ENCODE measurements around the gene SCP2. TPM values are rescaled to one million over a fixed set of nuclear protein-coding genes. Genes with fewer than 3 reads are reported as not detected.

SCP2 gene
- polyA plus RNA-seq, 2 of the 4 experiments (the other 2 are of a cell fraction) = 79.0 to 124 TPM

- ATAC-seq = no peak
Measured at GRCh38 chr1:53046930-53047329, 119.9 kb downstream of the SCP2 start.

GRCh38 chr1:53047737-53048736 is 121.0 kb downstream of the SCP2 start:
- POLR2A ChIA-PET = no interaction called here
- Histone ChIP-seq H3K27ac (no peak overlapping the region), H3K9me3 (no peaks in the 10 kb centered on the region), H3K4me1 (peaks cover 6% of the 10 kb centered on the region; the same call in 1 of the 3 replicates), H3K4me3 (no peak overlapping the region), H3K4me2 (no peak overlapping the region)
- ATAC-seq (no peak), DNase-seq (ENCODE audit: low read depth in 1 of 2, low spot score in 1 of 2) (no peak), FAIRE-seq (no peak)
- CTCF ChIA-PET = interaction anchor here (0.9 kb wide), 2 partner anchors 19 to 59 kb away, joined by 3 to 4 read pairs; no protein-coding TSS in a partner anchor
- TF ChIP-seq RNF2 (IDR thresholded peaks at IDR 0.05; ENCODE audit: borderline replicate concordance, low read depth) (no peak), BCL3 (IDR thresholded peaks at IDR 0.05) (no peak), FOSL2 (IDR thresholded peaks at IDR 0.05) (no peak), FOSL2 (CRISPR knock-in tag; IDR thresholded peaks at IDR 0.05) (no peak), KDM5A (IDR thresholded peaks at IDR 0.05) (no peak), ZSCAN20 (CRISPR knock-in tag; IDR thresholded peaks at IDR 0.05) (no peak), ZNF302 (CRISPR knock-in tag; IDR thresholded peaks at IDR 0.05) (no peak), KDM1A (IDR thresholded peaks at IDR 0.05; ENCODE audit: low read depth) (no peak), SREBF2 (IDR thresholded peaks at IDR 0.05) (no peak), NR3C1 (IDR thresholded peaks at IDR 0.05) (no peak), CHD2 (IDR thresholded peaks at IDR 0.05; ENCODE audit: low read length, partially characterized antibody) (no peak), CEBPB (IDR thresholded peaks at IDR 0.05) (no peak), POLR2AphosphoS2 (conservative IDR thresholded peaks at IDR 0.05; ENCODE audit: low read length) (no peak), GATA3 (IDR thresholded peaks at IDR 0.05; ENCODE audit: borderline replicate concordance) (no peak), MAX (IDR thresholded peaks at IDR 0.05) (no peak), POLR2A (IDR thresholded peaks at IDR 0.05; ENCODE audit: low read length) (no peak), FOSB (CRISPR knock-in tag; IDR thresholded peaks at IDR 0.05) (no peak), ZC3H11A (IDR thresholded peaks at IDR 0.05) (no peak), E2F6 (IDR thresholded peaks at IDR 0.05; ENCODE audit: borderline replicate concordance, low read depth) (no peak)
- TF ChIP-seq, protein P1, sequence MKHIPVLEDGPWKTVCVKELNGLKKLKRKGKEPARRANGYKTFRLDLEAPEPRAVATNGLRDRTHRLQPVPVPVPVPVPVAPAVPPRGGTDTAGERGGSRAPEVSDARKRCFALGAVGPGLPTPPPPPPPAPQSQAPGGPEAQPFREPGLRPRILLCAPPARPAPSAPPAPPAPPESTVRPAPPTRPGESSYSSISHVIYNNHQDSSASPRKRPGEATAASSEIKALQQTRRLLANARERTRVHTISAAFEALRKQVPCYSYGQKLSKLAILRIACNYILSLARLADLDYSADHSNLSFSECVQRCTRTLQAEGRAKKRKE (CRISPR knock-in tag; IDR thresholded peaks at IDR 0.05; ENCODE audit: low read depth) = no peak
- TF ChIP-seq, protein P2, sequence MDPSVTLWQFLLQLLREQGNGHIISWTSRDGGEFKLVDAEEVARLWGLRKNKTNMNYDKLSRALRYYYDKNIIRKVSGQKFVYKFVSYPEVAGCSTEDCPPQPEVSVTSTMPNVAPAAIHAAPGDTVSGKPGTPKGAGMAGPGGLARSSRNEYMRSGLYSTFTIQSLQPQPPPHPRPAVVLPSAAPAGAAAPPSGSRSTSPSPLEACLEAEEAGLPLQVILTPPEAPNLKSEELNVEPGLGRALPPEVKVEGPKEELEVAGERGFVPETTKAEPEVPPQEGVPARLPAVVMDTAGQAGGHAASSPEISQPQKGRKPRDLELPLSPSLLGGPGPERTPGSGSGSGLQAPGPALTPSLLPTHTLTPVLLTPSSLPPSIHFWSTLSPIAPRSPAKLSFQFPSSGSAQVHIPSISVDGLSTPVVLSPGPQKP (IDR thresholded peaks at IDR 0.05; ENCODE audit: low read depth, low read length) = no peak
- 68% methylated on average over 5 of the region's 5 CpGs for WGBS (ENCODE audit: missing lambda C conversion rate)

More at GRCh38 chr1:53046930-53047329, 119.9 kb downstream of the SCP2 start:
- WGBS (ENCODE audit: missing lambda C conversion rate) = 56% methylated on average over 2 of the region's 2 CpGs
- DNase-seq (ENCODE audit: low read depth in 1 of 2, low spot score in 1 of 2) = no peak
- Histone ChIP-seq H3K9me3 (no peaks in the 10 kb centered on the region), H3K4me2 (no peak overlapping the region), H3K4me3 (no peak overlapping the region), H3K27ac (no peak overlapping the region), H3K4me1 (peaks cover 6% of the 10 kb centered on the region; the same call in 1 of the 3 replicates)
- CTCF ChIA-PET = interaction anchor here (0.7 kb wide), 1 partner anchor 140 kb away, joined by 3 read pairs; no protein-coding TSS in a partner anchor
- POLR2A ChIA-PET = no interaction called here
- no peak for FAIRE-seq
- no peak for TF ChIP-seq KDM5A (IDR thresholded peaks at IDR 0.05)
- no peak for TF ChIP-seq JUN (IDR thresholded peaks at IDR 0.05)
- TF ChIP-seq HOXB13 (CRISPR knock-in tag; IDR thresholded peaks at IDR 0.05; ENCODE audit: low read depth) = no peak
- TF ChIP-seq HDAC2 (IDR thresholded peaks at IDR 0.05) = no peak
- TF ChIP-seq E2F6 (IDR thresholded peaks at IDR 0.05; ENCODE audit: borderline replicate concordance, low read depth) = no peak
